ENCODE measurements around the gene S100Z.
"Not testable (repeated sequence)": the region's sequence is repeated elsewhere in the genome, so short reads cannot be mapped to it uniquely, and the experiment has no call there.

The S100Z gene

DNA sequence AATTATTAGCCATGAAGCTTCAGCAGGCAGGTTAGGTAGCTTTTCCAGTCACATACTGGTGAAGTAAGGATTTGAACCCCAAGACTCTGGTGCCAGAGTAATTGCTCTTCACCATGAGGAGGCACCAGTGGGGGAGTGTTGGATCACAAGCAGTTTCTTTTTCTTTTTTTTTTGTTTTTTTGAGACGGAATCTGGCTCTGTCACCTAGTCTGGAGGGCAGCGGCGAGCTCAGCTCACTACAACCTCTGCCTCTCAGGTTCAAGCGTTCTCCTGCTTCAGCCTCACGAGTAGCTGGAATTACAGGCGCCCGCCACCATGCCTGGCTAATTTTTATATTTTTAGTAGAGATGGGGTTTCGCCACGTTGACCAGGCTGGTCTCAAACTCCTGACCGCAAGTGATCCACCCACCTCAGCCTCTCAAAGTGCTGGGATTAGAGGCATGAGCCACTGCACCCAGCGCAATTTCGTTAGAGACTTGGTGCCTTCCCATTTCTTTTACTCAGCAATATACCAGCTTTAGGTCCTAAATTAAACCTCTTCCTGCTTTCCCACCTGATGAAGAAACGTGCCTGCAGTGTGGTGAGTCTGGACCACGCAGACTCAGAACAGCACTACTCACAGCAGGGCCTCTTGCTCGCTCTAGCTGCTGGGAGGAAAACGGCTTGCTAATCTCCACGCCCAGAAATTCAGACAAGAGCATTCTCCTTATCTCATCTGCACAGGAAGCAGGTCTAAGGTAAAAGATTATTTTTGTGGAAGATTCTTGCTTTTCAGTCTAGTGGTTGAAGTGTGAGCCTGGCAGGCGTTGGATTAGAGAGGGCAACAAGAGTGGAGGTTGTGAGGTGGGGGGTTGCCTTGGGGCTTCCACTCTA, at the start of gene S100Z:
Gene S100Z, plus strand, starts transcription at position 596 of the 873 bp plus-strand sequence. CDS start 25,346 bp downstream, outside the sequence.
- DNase-seq (ENCODE audit: low read depth), result no peak

DNA sequence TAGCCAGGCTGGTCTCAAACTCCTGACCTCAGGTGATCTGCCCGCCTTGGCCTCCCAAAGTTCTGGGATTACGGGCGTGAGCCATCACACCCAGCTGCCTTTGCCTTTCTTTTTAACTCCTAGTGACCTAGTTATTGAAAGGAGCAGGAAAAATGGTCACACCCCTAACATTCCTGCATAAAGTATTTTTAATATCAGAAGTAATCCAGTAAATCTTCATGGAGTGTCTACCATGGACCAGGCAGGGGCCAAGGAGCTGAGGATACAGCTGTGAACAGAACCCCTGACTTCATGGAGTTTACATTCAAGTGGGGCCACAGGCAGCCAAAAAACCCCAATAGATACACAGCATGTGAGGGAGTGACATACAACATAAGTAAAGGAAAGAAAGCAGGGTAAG, 49.2 kb upstream of the S100Z start:
- DNase-seq (ENCODE audit: low read depth), result no peak

DNA sequence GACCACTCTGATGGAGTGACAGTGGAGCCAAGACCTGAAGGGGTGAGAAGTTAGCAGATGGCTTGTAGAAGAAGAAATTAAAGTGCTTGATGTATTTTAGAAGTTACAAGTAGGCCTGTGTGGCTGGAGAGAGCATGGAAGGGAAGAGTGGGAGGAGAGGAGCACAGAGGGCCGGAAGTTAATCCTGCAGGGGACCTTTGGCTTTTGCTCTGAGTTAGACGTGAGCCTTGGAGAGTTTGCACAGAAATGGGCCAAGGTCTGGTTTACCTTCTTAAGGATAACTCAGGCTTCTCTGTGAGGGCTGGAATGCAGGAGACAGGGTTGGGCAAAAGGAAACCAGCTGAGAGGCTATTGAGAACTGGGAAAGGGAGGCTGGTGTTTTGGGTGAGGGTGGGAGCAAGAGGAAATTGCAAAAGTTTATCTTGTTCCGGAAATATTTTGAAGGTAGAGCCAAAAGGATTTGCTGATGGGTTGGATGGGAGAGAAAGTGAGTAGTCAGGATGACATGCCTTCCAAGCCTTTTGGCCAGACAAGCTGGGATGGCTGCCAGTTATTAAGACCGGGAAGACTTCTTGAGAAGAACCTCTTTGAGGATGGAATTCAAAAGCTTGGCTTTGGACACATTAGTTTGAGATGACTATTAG, 48.5 kb upstream of the S100Z start:
- DNase-seq (ENCODE audit: low read depth), result no peak

DNA sequence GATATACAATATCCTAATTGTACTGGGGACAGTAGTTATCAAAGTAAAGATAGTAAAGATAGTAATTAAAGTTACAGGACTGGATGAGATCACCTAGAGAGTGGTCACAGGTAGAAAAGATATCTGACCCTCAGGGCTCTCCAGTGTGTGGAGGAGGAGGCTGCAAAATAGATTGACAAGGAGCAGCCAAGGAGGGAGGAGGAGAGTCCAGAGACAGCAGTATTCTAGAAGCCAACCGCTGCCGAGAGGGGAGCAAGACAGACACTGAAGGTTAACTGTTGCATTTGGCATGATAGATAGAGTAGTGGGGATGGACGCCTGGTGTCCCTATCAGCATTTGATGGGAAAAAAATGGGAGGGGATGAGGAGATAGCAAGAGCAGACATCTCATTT, 48.0 kb upstream of the S100Z start:
- no peak for DNase-seq (ENCODE audit: low read depth)

DNA sequence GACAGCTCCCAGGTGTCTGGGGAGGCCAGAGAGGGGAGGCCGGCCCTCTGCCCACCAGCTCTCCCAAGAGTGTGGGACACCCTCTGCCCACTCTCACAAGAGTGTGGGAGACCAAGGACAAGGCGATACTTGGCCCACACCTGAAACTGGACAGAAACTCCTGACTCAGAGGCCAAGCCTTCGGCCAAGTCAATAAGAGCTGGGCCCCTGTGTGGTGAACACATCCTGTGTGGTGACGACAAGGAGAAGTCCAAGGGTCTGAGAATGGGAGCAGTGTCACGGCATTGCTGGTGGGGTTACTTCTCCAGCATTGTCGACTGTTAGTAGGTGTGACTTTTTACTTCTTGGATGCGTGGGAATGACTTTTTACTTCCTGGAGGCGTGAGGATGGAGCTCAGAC, 45.5 kb upstream of the S100Z start:
- DNase-seq (ENCODE audit: low read depth), result no peak

DNA sequence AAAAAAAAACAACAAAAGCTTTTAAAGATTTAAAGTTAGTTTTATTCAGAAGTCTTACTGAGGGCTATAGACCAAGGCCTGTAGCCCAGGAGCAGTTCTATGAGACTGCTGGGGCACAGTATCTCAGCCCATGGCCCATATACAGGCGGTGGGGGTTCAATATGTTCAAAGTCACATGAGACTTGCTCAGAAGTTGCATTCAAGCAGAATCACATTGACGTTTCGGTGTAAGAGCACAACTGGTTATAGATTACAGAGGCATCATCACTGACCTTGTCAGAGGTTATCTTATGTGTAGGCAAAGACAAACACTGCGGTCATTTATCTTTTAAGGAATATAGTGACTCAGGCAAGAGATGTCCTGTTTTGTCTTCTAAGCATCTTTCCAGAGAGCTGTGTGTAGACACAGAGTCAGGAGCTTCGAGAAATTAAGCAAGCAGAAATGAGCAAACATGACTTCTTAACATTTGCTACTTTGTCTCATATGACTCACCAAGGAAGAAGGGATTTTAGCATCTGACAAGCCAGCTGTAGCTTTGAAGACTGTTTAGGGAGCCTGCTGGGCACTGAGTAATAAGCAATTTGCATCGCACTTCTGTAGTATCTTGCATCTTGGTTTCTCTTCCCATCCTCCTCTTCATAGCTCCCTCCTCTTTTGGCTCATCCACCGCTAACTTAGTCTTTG, 43.9 kb upstream of the S100Z start:
- DNase-seq (ENCODE audit: low read depth), result no peak

DNA sequence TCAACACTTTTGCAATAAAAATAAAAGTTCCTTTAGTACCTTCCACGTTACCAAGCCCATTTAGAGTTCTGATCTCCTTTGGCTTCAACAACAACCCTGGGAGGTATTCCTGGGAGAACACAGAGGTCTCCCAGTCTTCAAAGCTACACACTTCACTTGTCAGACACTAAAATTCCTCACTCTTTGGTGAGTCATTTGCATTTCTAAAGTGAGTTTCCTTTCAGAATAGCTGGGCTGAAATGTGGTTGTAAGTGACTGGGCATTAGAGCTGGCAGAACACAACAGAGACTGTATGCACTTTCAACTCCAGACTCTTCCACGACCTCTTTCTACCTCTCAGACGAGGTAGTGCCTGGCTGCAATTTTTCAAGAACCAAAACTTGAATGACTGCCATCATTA, 42.5 kb upstream of the S100Z start:
- DNase-seq (ENCODE audit: low read depth), result no peak

DNA sequence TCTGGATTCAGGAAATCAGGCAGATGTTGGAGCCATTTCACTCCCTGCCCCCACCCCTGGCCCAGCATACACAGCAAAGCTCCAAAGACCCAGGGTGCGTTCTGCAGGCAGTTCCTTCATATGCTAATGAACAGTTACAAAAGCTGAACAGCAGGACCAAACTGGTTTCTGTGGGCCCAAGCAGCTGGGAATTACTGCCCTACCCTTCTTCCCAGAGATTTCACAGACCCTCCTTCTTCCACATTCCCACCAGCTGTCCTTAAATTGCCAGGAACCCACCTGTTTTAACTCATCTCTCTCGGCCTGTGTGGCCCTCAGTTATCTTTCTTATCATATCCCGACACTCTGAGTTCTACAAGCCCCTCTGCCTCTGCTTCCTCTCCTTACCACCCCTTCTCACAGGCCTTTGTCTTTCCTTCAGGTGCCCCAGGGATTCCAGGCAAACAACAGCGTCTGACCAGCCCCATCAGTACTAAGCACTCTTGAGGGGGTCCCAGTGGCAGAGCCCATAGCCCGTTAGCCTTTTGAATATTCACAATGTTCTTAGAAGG, 41.6 kb upstream of the S100Z start:
- no peak for DNase-seq (ENCODE audit: low read depth)

DNA sequence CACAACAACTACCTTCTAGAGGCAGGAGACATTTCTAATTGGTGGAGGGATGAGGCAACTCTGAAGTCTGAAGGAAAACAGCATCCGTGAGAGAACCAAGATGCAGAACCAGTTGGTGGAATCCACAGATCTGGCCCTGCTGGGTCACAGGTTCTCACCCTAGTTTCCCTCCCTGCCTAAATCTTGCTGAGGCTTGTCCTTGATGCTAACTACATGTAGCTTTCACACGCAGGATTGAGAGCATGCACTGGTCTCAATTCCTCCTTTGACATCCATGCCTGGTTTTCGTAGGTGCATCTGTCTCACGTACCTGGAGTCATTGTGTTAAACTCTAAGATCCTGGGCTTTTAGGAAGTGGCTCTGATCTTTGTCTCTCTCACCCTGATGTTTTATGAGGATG, 40.7 kb upstream of the S100Z start:
- no peak for DNase-seq (ENCODE audit: low read depth)

DNA sequence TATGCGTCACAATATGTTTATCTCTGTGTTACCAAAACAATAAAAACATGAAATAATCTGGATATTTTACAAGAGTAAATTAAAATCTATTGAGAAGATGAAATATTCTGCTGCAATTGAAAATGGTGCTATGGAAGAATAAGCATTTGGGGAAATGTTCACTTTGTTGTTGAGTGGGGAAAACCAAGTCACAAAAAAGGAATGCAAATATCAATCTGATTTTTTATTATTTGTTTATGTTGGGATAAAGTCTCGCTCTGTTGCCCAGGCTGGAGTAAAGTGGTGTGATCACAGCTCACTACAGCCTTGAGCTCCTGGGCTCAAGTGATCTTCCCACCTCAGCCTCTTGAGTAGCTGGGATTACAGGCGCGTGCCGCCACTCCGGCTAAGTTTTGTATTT, 39.6 kb upstream of the S100Z start:
- no peak for DNase-seq (ENCODE audit: low read depth)

DNA sequence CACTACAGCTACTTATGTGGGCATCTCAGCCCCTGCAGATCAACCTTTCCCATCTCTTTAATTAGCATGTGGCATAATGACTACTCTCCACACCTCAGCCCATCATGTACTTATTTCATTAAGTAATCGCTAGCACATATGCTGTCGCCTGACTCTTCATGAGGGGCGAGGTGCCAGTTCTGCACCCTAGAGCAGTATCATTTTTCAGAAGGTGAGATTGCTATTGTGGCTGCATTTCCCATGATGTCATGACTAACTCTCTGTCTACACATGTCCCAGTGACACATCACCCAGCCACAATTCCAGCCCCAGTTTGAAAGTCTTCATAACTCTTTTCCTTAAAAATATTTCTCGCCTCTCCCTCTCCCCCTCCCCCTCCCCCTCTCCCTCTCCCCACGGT, 38.6 kb upstream of the S100Z start:
- DNase-seq (ENCODE audit: low read depth), result no peak

DNA sequence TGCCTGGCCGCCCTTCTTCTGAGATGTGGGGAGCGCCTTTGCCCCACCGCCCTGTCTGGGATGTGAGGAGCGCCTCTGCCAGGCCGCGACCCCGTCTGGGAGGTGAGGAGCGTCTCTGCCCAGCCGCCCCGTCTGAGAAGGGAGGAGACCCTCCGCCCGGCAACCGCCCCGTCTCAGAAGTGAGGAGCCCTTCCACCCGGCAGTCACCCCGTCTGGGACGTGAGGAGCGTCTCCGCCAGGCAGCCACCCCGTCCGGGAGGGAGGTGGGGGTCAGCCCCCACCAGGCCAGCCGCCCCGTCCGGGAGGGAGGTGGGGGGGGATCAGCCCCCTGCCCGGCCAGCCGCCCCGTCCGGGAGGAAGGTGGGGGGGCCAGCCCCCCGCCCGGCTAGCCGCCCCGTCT, 37.6 kb upstream of the S100Z start:
- DNase-seq (ENCODE audit: low read depth), result not testable (repeated sequence)

DNA sequence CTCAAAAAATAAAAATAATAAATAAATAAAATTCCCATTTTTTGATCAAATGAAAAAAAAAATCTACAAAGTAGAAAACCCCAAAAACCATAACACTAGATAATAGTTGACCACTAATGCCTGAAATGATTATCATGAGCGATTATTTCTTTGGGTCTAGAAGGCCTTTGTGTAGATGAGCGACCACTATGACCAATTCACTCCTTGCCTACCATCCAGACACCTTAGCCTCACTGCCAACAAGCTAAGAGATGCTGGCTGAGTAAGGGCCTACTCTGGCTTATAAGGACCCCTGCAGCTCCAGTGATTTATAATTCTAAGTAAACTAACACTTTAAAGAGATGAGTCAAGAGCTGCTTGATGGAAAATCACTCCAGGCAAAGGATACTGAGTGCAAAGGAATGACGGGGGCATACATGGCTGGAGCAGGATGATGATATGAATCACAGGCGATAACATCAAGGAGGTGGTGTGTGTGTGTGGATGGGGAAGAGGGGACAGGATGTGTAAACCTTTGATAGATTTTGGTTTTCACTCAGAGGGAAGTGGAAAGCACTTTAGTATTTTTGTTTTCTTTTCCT, 35.7 kb upstream of the S100Z start:
- no peak for DNase-seq (ENCODE audit: low read depth)

DNA sequence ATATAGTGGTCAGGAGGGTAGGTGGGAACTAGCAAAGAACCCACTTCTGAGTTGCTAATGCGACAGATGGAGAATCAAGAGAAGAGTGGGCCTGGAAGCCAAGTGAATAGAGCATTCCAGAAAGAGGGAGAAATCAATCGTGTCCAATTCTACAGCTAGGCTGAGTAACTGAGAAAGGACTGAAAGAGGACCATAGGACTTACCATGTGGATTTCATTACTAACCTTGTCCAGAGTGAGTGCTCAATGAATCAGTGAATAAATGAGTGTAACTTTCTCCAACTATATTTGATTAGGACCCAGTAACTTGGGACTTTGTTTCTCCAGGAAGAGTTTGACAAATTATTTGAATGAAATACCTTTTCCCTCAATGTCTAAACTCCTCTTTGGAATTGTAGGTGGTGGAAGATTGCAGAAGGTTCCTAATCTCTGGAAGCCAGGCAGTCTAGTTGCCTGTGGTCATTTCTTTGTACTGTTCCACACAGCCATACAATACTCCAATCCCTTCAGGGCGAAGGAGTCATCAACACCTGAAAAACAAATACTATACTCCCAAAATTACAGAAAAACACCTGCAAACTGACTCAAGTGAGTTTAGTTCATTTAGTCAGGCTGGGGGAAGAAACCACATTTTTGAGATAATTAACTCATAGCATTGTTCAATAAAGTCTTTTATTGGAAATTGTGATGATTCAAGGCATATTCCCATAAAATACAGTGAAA, 33.5 kb upstream of the S100Z start:
- DNase-seq (ENCODE audit: low read depth), result no peak

DNA sequence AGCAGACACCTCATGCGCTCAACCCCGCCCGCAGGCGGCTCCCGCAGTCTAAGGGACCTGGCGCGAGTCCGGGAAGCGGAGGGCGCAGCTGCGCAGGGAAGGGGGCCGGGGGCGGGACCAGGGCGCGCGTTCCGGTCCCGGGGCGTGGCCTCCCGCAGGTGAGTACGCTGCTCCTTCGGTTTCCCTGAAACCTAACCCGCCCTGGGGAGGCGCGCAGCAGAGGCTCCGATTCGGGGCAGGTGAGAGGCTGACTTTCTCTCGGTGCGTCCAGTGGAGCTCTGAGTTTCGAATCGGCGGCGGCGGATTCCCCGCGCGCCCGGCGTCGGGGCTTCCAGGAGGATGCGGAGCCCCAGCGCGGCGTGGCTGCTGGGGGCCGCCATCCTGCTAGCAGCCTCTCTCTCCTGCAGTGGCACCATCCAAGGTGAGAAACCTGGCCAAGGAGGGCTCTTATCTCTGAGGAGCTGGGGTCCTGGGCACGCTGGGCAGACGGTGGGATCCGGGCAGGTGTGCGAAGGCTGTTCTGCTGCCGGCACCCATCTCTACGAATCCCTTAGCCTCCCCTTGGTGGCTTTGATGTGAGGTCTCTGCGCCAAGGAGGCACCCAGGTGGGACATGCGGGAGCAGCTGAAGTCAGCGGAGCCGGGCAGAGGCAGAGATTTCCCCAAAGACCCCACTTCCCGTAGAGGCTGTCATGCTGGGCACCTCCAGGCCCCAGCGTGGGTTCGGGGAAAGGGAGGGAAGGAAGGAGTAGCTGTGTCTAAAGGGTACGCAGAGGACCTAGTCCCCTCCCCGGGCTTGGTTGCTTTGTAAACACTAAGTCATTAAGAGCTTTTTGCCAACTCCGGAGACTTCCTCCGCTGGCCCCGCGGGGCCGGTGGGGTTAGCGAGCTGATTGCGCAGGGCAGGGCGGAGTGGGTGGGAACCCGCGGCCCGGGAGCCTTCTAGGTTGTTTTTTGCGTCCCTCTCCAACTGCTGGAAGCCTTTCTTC, 30.7 kb upstream of the S100Z start, which contains the start of gene F2RL1:
Gene F2RL1, plus strand, starts transcription at position 187 of the 988 bp plus-strand sequence. Its CDS starts 153 bp downstream, at position 340.
- DNase-seq (ENCODE audit: low read depth), result peak; percentile 12

DNA sequence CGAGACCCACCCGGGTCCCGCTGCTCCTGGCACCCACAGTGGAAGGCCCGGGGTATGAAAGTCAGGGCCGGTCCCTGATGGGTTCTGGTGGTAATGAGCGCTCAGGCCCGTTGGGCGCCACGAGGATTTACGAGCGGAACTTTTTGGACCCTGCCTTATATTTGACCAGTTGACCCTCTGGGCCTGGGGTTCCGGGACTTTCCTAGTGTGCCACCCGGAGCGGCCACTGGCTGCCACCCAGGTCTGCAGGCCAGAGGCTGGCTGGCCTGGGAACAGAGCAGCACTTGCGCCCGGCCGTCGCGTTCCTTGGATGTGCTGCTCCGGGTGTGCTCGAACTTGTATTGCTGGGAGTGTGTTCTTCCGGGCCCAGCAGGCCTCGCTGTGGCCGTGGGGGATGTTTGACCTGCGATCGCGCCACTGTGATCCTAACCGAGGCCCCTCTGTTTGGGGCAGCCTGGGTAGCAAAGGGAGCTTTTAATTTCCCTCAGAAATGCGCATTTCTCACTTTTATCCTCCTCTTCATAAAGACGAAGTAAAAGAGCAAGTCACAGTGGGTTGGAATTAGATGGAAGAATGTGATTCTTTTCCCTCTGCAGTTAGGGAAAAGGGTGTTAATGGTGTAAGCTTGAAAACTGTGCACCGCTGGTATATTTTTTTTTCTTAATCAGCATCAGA, 29.8 kb upstream of the S100Z start:
- DNase-seq (ENCODE audit: low read depth), result no peak

DNA sequence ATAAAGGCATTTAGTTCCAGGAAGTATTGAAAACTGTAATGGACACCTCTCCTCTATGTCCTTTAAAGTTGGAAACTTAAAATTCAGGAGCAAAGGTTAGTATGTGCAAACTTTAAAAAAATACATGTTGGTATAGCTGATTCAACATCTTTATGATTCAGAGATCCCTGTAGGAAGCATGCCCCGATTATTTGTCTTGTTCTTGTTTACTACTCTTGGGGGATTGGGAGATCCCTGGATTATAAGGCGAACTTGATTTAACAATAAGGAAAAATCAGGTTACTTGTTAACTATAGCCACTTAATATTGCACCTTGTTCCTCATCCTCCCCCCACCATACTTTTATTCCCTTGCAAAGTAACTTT, 29.3 kb upstream of the S100Z start:
- no peak for DNase-seq (ENCODE audit: low read depth)

DNA sequence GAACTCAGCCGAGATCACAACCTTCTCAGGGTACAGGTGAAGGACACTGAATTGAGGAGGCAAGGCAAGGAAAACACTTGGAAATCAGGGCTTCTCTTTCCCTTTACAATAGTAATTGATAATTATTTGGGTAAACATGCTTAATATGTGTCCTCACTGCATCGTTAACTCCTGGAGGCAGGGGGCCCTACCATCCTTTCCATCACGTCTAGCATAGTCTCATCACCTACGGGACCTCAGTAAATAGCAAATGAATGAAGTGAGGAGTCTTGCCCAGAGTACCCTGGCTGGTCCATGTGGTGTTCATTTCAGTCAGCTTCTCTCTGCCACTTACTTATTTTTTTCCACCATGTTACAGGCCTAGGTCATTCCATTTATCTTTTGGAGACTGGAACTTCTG, 28.7 kb upstream of the S100Z start:
- no peak for DNase-seq (ENCODE audit: low read depth)

DNA sequence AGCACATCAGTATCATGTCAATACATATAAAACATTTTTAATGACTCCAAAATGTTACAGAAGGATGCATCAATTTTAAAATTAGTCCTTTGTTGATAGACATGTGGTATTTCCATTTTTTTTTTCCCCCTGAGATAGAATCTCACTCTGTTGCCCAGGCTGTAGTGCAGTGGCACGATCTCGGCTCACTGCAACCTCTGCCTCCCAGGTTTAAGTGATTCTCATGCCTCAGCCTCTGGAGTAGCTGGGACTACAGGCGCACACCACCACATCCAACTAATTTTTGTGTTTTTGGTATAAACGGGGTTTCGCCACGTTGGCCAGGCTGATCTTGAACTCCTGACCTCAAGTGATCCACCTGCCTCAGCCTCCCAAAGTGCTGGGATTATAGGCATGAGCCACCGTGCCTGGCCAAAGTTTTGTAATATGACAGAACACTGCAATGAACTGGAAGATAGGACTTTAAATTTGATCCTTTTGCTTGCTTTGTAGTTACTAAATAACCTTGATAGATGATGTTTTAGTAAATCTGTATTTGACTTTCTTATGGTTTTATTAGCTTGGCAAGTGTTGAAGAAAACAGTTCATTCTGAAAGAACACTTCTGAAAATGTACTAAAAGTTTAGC, 27.6 kb upstream of the S100Z start:
- DNase-seq (ENCODE audit: low read depth), result not testable (repeated sequence)

All from stimulated activated CD8-positive, alpha-beta memory T cell treated with anti-CD3 and anti-CD28 coated beads, Interleukin-15, amount 100 ng/mL, for 1 hour (primary cell).